IPS DF 6.9 (cell line): Measurements from ENCODE around the gene PARP12.

Experiments used
- DNase-seq: peaks from one replicate; pipeline ENCODE4 v3.0.0-alpha.2; 2013; ENCODE audit warnings: low read depth, low spot score
- H3K27ac ChIP-seq: one replicate; pipeline ENCODE4 v1.5.1; 2013; ENCODE audit warnings: low read length, control low read depth
- H3K27me3 ChIP-seq: 2 replicates; pipeline ENCODE4 v1.6.1; 2013; ENCODE audit warnings: mild to moderate bottlenecking, low read length; ENCODE audit not compliant: control insufficient read depth, insufficient read depth
- H3K36me3 ChIP-seq: 2 replicates; pipeline ENCODE4 v1.6.1; 2013; ENCODE audit warnings: low read length; ENCODE audit not compliant: control insufficient read depth, insufficient read depth
- H3K4me1 ChIP-seq: 2 replicates; pipeline ENCODE4 v1.6.1; 2013; ENCODE audit warnings: low read length; ENCODE audit not compliant: control insufficient read depth, insufficient read depth
- H3K4me3 ChIP-seq: 2 replicates; pipeline ENCODE4 v1.5.1; 2013; ENCODE audit warnings: mild to moderate bottlenecking, low read length
- H3K9me3 ChIP-seq: 2 replicates; pipeline ENCODE4 v1.6.1; 2013; ENCODE audit warnings: low read length, inconsistent platforms; ENCODE audit not compliant: control insufficient read depth, insufficient read depth
- WGBS: extraction: QIAGEN DNeasy Blood & Tissue Kit; methylation state at CpG from one replicate; pipeline ENCODE4 v1.1.7; 2013; ENCODE audit warnings: mixed read lengths, missing lambda C conversion rate; ENCODE audit not compliant: insufficient read length, insufficient coverage; 5-methylcytosine and 5-hydroxymethylcytosine counted together

Gene PARP12

DNA sequence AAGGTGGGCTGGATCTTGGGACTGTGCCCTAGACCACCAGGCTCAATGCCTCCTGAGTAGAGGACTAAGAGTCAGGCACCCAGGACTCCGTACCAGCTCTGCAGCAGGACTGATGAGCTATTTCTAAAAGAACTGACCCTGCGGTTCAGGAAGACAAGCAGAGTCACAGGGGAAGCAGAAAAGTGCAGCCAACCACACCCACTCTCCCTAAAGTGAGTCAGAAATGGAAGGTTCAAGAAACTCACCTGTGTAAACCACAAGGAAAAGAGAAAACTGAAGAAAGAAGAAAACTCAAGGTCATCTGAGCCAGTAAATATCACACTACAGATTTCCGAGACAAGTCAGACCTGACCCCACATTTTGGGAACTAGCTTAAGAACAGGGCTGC is 2.5 kb downstream of the PARP12 start:
- H3K4me1 ChIP-seq, result no peaks in the 10 kb centered on the region
- no CpG with 5 or more reads among the region's 3 CpGs for WGBS
- H3K4me3 ChIP-seq, result no peak overlapping the region
- H3K36me3 ChIP-seq, result no peaks in the 10 kb centered on the region
- no peak for DNase-seq
- H3K27ac ChIP-seq, result no peak overlapping the region
- peaks cover 2% of the 10 kb centered on the region; the same call in 1 of the 2 replicates for H3K27me3 ChIP-seq
- H3K9me3 ChIP-seq, result no peaks in the 10 kb centered on the region

DNA sequence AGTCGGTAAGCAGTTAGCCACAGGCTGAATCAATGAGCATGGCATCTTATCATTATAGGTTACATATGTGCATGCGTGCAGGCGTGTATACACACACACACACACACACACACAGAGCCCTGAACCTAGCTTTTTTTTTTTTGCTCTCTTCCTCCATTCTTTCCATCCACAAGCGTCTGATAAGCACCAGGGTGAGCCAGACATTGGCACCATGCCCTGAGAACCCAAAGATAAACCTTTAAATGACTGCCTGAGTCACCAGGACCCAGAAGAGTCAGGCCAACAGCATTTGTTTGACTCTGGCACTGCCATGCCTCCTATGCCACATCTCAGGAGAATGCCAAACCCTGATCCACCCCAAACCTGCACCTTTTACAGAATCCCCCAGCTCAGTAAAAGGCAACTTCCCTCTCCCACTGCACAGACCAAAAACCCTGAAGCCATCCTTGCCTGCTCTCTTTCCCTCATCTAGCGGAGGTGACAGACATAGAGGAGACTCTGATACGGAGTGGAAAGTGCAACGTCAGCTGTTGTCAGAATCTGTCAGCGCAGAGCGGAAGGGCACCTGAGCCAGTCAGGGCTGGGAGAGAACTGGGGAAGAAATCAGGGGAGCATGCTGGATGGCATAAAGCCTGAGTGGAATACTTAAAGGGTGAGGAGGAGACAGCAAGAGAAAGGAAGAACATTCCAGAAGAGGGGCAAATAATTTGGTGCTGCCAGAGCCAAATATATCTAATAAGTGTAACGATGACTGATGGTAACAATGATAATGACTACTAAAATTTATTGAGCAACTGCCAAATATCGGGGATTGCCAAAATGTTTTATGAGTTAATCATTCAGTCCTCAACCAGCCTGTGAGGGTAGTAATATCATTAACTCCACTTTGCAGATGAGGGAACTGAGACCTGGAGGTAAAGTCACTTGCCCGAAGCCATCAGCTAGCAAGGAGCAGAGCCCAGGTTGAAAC is 3.2 kb downstream of the PARP12 start:
- Histone ChIP-seq H3K27ac (no peak overlapping the region), H3K9me3 (no peaks in the 10 kb centered on the region), H3K36me3 (no peaks in the 10 kb centered on the region), H3K27me3 (peaks cover 2% of the 10 kb centered on the region; the same call in 1 of the 2 replicates), H3K4me3 (no peak overlapping the region), H3K4me1 (no peaks in the 10 kb centered on the region)
- no CpG with 5 or more reads among the region's 12 CpGs for WGBS
- no peak for DNase-seq

DNA sequence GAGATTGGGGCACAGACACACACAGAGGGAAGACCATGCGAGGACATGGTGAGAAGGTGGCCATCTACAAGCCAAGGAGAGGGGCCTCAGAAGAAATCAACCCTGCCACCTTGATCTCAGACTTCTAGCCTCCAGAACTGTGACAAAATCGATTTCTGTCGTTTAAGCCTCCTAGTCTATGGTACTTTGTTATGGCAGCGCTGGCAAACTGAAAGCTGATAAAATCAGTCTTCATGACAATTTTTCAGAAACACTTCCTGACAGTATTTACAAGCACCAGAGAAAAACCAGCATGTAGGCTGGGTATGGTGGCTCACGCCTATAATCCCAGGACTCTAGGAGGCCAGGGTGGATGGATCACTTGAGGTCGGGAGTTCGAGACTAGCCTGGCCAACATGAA is 4.2 kb downstream of the PARP12 start:
- Histone ChIP-seq H3K27ac (no peak overlapping the region), H3K4me1 (no peaks in the 10 kb centered on the region)
- no CpG with 5 or more reads among the region's 7 CpGs for WGBS

DNA sequence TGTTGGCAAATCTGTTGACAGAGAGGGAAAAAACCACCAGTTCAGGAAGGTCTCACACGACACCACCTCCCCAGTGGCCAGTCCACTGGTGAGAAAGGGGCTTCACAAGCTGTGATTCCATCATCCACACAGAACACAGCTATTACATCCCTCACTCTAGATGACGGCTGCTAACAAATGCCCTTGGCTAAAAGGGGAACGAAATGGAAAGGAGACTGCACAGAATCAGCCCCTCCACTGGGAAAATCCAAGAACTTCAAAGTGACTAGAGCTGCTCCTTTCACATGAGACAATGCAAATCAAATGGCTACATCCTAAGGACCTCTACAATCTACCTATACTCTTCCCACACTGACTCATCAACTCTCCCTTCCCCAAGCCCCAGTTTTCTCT is 5.6 kb downstream of the PARP12 start:
- no CpG with 5 or more reads among the region's 3 CpGs for WGBS
- Histone ChIP-seq H3K27me3 (peaks cover 1% of the 10 kb centered on the region; the same call in 1 of the 2 replicates), H3K36me3 (no peaks in the 10 kb centered on the region), H3K27ac (no peak overlapping the region), H3K9me3 (no peaks in the 10 kb centered on the region), H3K4me1 (no peaks in the 10 kb centered on the region), H3K4me3 (no peak overlapping the region)
- no peak for DNase-seq

More for the DNA sequence above, 4.2 kb downstream of the PARP12 start:
- DNase-seq, result no peak
- Histone ChIP-seq H3K4me3 (no peak overlapping the region), H3K36me3 (no peaks in the 10 kb centered on the region), H3K27me3 (peaks cover 2% of the 10 kb centered on the region; the same call in 1 of the 2 replicates), H3K9me3 (no peaks in the 10 kb centered on the region)

DNA sequence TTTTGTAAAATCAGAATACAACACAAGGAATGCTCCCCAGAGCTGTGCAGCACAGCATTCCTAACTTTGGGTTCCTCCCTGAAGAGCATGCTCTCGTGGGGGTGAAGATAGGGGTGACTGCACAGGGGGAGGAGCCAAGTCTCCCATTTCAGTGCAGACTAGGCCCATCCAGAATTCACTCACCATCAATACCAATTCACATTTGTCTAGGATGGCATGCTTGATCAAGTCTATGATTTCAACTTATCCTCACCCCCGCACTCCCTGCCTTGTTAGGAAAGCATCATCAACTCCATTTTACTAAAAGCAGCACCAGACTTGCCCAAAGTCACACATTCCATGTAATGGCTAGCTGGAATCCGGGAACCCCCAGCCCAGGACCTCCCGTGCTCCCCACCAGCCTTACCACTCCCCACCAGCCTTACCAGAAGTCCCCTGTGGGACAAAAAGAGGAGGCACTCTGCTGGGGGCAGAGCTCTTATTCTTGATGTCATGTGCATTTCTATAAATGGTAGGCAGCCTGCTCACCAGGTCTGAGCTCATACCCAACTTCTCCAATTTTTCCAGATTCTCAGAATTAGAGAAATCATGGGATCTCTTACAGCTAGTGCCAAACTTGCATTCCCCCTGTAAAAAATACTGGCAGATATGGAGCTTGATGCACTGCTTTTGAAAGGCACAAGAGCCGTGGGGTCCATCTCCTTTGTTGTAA is 6.2 kb downstream of the PARP12 start:
- no peak for DNase-seq
- H3K4me3 ChIP-seq, result no peak overlapping the region
- H3K27ac ChIP-seq, result no peak overlapping the region
- WGBS, result no CpG with 5 or more reads among the region's 5 CpGs
- H3K27me3 ChIP-seq, result no peaks in the 10 kb centered on the region
- no peaks in the 10 kb centered on the region for H3K36me3 ChIP-seq
- H3K4me1 ChIP-seq, result no peaks in the 10 kb centered on the region
- H3K9me3 ChIP-seq, result no peaks in the 10 kb centered on the region

DNA sequence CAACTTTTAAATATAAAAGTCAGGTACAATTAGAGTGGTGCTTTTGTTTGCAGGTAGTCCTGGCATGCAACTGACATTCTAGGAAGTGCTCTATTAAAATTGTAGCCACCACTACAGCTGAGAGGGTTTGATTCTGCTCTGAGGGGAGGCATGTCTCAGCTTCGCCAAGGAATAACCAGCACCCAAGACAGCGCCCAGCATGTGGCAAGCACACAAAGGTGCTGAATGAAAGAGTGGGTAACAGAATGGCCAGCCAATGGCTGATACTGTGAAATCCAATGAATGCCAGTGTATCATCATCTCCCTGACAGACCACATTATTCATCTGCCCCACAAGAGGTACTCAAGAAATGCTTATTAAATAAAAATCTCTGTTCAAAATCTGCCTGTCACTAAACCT is 6.9 kb downstream of the PARP12 start:
- no CpG with 5 or more reads among the region's 2 CpGs for WGBS
- H3K4me3 ChIP-seq, result no peak overlapping the region
- no peak for DNase-seq
- H3K9me3 ChIP-seq, result no peaks in the 10 kb centered on the region
- no peaks in the 10 kb centered on the region for H3K4me1 ChIP-seq
- H3K27me3 ChIP-seq, result no peaks in the 10 kb centered on the region
- H3K27ac ChIP-seq, result no peak overlapping the region
- H3K36me3 ChIP-seq, result no peaks in the 10 kb centered on the region

DNA sequence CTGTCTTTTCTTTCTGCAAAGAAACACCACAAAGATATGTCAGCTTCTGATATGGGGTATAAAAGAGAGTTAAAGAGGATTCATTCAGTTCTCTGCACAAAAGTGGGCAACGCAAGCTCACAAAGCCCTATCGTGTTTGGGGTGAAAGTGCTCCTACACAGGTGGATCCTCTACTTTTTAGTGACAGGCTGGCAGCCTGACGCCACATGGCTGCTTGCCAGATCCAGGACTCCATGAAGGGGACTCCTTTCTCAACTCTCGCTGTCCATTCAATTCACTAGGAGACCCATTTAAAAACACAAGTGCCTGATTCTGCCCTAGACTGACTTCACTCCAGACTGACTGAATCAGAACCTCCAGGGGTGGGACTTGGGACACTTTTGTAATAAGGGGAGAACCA is 8.0 kb downstream of the PARP12 start:
- Histone ChIP-seq H3K4me1 (no peaks in the 10 kb centered on the region), H3K4me3 (no peak overlapping the region), H3K36me3 (no peaks in the 10 kb centered on the region), H3K27me3 (no peaks in the 10 kb centered on the region), H3K9me3 (no peaks in the 10 kb centered on the region), H3K27ac (no peak overlapping the region)
- no peak for DNase-seq
- no CpG with 5 or more reads among the region's 4 CpGs for WGBS

DNA sequence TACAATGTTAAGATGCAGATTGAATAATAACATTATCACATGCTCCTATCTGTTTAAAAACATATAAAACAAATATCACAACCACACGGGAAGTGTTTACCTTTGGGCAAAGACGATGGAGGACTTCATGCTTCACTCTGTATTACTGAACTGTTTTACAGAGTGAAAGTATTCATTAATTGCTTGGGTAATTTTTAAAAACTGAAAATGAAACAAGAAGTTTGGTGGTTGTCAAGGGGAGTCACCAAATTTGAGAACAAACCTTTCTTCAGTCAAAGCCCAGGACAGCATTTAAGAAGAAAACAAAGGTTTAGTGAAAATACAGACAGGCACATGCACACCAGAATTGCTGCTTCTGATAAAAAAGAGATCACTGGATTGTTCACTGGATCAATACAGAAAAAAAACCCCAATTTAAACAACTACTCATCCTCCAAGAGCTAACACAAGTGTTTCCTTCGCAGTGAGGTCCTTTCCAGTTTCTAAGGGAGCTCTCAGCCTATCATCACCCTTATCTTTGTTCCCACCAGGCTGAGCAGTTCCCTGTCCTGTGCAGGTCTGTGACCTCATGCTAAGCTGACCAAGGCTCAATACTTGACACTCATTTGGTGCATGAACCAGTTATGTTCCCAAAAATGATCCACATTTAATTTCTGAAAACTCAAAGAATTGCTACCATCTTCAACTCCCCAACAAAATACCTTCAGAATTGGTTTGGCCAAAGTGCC is 8.8 kb downstream of the PARP12 start:
- Histone ChIP-seq H3K27ac (no peak overlapping the region), H3K27me3 (no peaks in the 10 kb centered on the region), H3K36me3 (no peaks in the 10 kb centered on the region), H3K4me1 (no peaks in the 10 kb centered on the region), H3K9me3 (no peaks in the 10 kb centered on the region), H3K4me3 (no peak overlapping the region)
- no peak for DNase-seq
- WGBS, result no CpG with 5 or more reads among the region's 3 CpGs

DNA sequence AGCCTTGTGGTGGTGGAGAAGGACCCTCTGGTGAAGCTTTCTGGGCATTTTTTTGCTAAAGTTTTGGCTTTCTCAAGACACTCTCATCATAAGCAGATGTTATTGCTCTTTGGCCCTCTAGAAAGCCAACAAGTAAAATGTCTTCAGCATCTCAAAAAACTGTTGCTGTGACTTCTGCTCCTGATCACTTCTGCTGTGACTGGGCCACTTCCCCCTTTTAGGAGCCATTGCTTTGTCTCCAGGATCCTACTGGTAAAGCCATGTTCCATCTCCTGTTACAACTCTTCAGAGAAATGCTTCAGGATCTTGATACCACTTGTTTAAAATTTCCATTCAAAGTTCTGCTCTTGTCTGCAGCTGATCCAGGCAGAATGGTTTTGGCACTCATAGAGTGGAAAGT is 10.9 kb downstream of the PARP12 start:
- no peak for DNase-seq
- Histone ChIP-seq H3K4me3 (no peak overlapping the region), H3K36me3 (no peaks in the 10 kb centered on the region), H3K9me3 (no peaks in the 10 kb centered on the region), H3K27ac (no peak overlapping the region), H3K27me3 (no peaks in the 10 kb centered on the region), H3K4me1 (no peaks in the 10 kb centered on the region)

DNA sequence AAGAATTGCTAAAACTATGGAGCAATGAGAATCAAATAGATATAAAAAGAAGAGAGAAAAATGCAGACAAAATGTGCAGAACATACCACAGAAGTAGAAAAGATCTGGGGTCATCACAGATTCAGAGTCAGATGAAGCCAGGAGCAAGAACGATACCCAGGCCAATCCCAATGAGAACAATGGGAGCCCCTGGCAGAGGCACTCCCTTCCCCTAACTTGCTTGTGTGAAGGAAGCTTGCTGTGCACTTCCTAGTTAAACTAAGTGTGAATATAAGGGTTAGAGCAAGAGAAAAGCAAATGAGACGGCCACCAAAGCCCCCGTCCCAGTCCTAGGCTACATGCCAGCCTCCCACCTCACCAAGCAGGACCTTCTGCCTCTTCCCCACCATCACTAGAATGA is 12.7 kb downstream of the PARP12 start:
- H3K27me3 ChIP-seq, result no peaks in the 10 kb centered on the region
- no peaks in the 10 kb centered on the region for H3K36me3 ChIP-seq
- no CpG with 5 or more reads among the region's 3 CpGs for WGBS
- no peaks in the 10 kb centered on the region for H3K4me1 ChIP-seq
- no peak for DNase-seq
- H3K4me3 ChIP-seq, result no peak overlapping the region
- no peak overlapping the region for H3K27ac ChIP-seq
- no peaks in the 10 kb centered on the region for H3K9me3 ChIP-seq
